Left ventricle myocardium inferior (tissue), 1 donor: ENCODE results near the gene PAIP1. TPM values are rescaled to one million over a fixed set of nuclear protein-coding genes. Genes with fewer than 3 reads are reported as not detected.
A peak's percentile ranks its signal among the peaks of the same experiment; 100 is the strongest.

ENCODE experiments used
- DNase-seq: peaks from one replicate; pipeline ENCODE4 v3.0.0-alpha.2; 2020
- H3K27ac ChIP-seq: fragments of 200-600 bp; replicated peaks from 2 replicates; pipeline ENCODE4 v1.8.0; 2021
- H3K27me3 ChIP-seq: fragments of 200-600 bp; 2 replicates; pipeline ENCODE4 v1.8.0; 2021; ENCODE audit warnings: low read depth
- H3K36me3 ChIP-seq: fragments of 200-600 bp; 2 replicates; pipeline ENCODE4 v1.8.0; 2021
- H3K4me1 ChIP-seq: fragments of 200-600 bp; 2 replicates; pipeline ENCODE4 v1.8.0; 2021
- H3K4me3 ChIP-seq: fragments of 200-600 bp; 2 replicates; pipeline ENCODE4 v1.8.0; 2021; ENCODE audit warnings: mild to moderate bottlenecking, moderate library complexity
- H3K9me3 ChIP-seq: fragments of 200-600 bp; replicated peaks from 2 replicates; pipeline ENCODE4 v1.8.0; 2021
- CTCF ChIP-seq: fragments of 200-600 bp; IDR thresholded peaks from 2 replicates; pipeline ENCODE4 v1.8.0; 2021; ENCODE audit warnings: antibody characterized with exemption, mild to moderate bottlenecking, borderline replicate concordance
- intact Hi-C: fragments of 100-400 bp; cut with micrococcal nuclease; formaldehyde crosslinking; loops from one replicate; pipeline ENCODE4 v1.11.0; 2022
- total RNA-seq: library from RNA; stranded (reverse); fragmentation: NEBNext Ultra II Directional; extraction: Animal tissue kit (Norgen Biotek cat#: 25700); gene quantifications from one replicate; pipeline ENCODE4 v1.2.1, GENCODE V29; 2021
- donor health status: DM: no; HTN: yes; CAD: no; lungs with severe emphysema.

Gene PAIP1
- total RNA-seq, 1 donor from 2014 or later = 129 TPM

GRCh38 chr5:43483298-43484105 lies 73.4 kb downstream of the PAIP1 start, which contains the start of gene TMEM267:
TMEM267 (minus strand) TSS chr5:43483865; CDS start chr5:43453969, 29,896 bp downstream.
- no peaks in the 10 kb centered on the region for H3K27me3 ChIP-seq
- peaks cover under 1% of the 10 kb centered on the region for H3K36me3 ChIP-seq
- no peaks in the 10 kb centered on the region for H3K9me3 ChIP-seq
- H3K27ac ChIP-seq = peak within 1 kb of the TSS; percentile 98
- peak; percentile 92 for DNase-seq
- intact Hi-C loops = no loop called here
- H3K4me1 ChIP-seq = peaks cover 39% of the 10 kb centered on the region
- peak within 1 kb of the TSS; percentile 92 for H3K4me3 ChIP-seq
- no peak for TF ChIP-seq CTCF

GRCh38 chr5:43482490-43483297 lies 74.2 kb downstream of the PAIP1 start:
- TF ChIP-seq CTCF = no peak
- H3K4me3 ChIP-seq = peak overlapping the region; percentile 92
- no peaks in the 10 kb centered on the region for H3K9me3 ChIP-seq
- H3K27ac ChIP-seq = peak overlapping the region; percentile 98
- intact Hi-C loops = no loop called here
- DNase-seq = no peak
- H3K36me3 ChIP-seq = no peaks in the 10 kb centered on the region
- no peaks in the 10 kb centered on the region for H3K27me3 ChIP-seq
- H3K4me1 ChIP-seq = peaks cover 39% of the 10 kb centered on the region

Other genes starting within 250 kb of the PAIP1 start
- gene HMGCS1, start 243.7 kb downstream of the PAIP1 start, total RNA-seq = 23.7 TPM
- 0.60 TPM for gene CCL28, start 144.7 kb downstream of the PAIP1 start, total RNA-seq
- gene TMEM267, start 73.2 kb downstream of the PAIP1 start, total RNA-seq = 6.8 TPM
- 0.22 TPM for gene C5orf34, start 41.9 kb downstream of the PAIP1 start, total RNA-seq
- 656 TPM for gene NNT, start 46.1 kb upstream of the PAIP1 start, total RNA-seq